Thyroid gland (tissue), 4 donors: ENCODE results near the gene BUB1B. TPM values are rescaled to one million over a fixed set of nuclear protein-coding genes. Genes with fewer than 3 reads are reported as not detected.
A peak's percentile ranks its signal among the peaks of the same experiment; 100 is the strongest.
"Not testable (repeated sequence)": the region's sequence is repeated elsewhere in the genome, so short reads cannot be mapped to it uniquely, and the experiment has no call there.

Experiments used
- DNase-seq, 2 donors: peaks; one replicate each; pipeline ENCODE4 v3.0.0-alpha.2; 2019
- H3K27ac ChIP-seq, 3 donors: fragments of 200-600 bp; sonication (generic); 1 replicate in 2 of 3; 2 replicates in 1 of 3; pipeline ENCODE4 v1.5.1; 2016 to 2019; ENCODE audit warnings: mild to moderate bottlenecking in 1 of 3, moderate library complexity in 1 of 3
- H3K27me3 ChIP-seq: fragments of 200-600 bp; sonication (generic); one replicate; pipeline ENCODE4 v1.5.1; 2019
- H3K36me3 ChIP-seq, 2 donors: fragments of 200-600 bp; sonication (generic); one replicate each; pipeline ENCODE4 v1.5.1; 2016 to 2019
- H3K4me1 ChIP-seq, 2 donors: fragments of 200-600 bp; sonication (generic); one replicate each; pipeline ENCODE4 v1.5.1; 2017 to 2019
- H3K4me3 ChIP-seq, 3 donors: fragments of 200-600 bp; sonication (generic); replicated peaks in 1 of 3; 1 replicate in 2 of 3; 2 replicates in 1 of 3; pipeline ENCODE4 v1.5.1; 2016; ENCODE audit warnings: mild to moderate bottlenecking in 1 of 3
- H3K9me3 ChIP-seq: fragments of 200-600 bp; sonication (generic); one replicate; pipeline ENCODE4 v1.5.1; 2017
- POLR2A ChIP-seq, 2 donors: fragments of 450-650 bp; IDR thresholded peaks; one replicate each; pipeline ENCODE4 v1.6.1; 2017; ENCODE audit warnings: antibody characterized with exemption in 2 of 2, mild to moderate bottlenecking in 2 of 2, moderate library complexity in 1 of 2
- WGBS, 2 donors: methylation state at CpG; one replicate each; pipeline ENCODE4 v1.1.5; 2017; 5-methylcytosine and 5-hydroxymethylcytosine counted together
- intact Hi-C: fragments of 100-400 bp; cut with DNase I; formaldehyde crosslinking; loops from one replicate; pipeline ENCODE4 v1.15.1; 2023
- total RNA-seq, 4 donors: library from RNA; depleted of rRNA; stranded (reverse); fragments of >200 nt; gene quantifications; one replicate each; pipeline ENCODE4 v1.2.3, GENCODE V29; 2016
- TF ChIP-seq, protein P1 (sequence below), 6 experiments: fragments of 200-600 bp in 3 of 6; fragments of 450-650 bp in 3 of 6; sonication (generic) in 3 of 6; IDR thresholded peaks; one replicate each; pipeline ENCODE4 v1.5.1; 2016 to 2019; ENCODE audit warnings: antibody characterized with exemption in 6 of 6, mild to moderate bottlenecking in 2 of 6, inconsistent platforms in 1 of 6, moderate library complexity in 1 of 6

Gene BUB1B, protein sequence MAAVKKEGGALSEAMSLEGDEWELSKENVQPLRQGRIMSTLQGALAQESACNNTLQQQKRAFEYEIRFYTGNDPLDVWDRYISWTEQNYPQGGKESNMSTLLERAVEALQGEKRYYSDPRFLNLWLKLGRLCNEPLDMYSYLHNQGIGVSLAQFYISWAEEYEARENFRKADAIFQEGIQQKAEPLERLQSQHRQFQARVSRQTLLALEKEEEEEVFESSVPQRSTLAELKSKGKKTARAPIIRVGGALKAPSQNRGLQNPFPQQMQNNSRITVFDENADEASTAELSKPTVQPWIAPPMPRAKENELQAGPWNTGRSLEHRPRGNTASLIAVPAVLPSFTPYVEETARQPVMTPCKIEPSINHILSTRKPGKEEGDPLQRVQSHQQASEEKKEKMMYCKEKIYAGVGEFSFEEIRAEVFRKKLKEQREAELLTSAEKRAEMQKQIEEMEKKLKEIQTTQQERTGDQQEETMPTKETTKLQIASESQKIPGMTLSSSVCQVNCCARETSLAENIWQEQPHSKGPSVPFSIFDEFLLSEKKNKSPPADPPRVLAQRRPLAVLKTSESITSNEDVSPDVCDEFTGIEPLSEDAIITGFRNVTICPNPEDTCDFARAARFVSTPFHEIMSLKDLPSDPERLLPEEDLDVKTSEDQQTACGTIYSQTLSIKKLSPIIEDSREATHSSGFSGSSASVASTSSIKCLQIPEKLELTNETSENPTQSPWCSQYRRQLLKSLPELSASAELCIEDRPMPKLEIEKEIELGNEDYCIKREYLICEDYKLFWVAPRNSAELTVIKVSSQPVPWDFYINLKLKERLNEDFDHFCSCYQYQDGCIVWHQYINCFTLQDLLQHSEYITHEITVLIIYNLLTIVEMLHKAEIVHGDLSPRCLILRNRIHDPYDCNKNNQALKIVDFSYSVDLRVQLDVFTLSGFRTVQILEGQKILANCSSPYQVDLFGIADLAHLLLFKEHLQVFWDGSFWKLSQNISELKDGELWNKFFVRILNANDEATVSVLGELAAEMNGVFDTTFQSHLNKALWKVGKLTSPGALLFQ
- total RNA-seq, result 1 to 10 TPM in 2 of 4 donors, under 1 TPM in 2; 0.20 to 3.7 (median 1.4) TPM

DNA sequence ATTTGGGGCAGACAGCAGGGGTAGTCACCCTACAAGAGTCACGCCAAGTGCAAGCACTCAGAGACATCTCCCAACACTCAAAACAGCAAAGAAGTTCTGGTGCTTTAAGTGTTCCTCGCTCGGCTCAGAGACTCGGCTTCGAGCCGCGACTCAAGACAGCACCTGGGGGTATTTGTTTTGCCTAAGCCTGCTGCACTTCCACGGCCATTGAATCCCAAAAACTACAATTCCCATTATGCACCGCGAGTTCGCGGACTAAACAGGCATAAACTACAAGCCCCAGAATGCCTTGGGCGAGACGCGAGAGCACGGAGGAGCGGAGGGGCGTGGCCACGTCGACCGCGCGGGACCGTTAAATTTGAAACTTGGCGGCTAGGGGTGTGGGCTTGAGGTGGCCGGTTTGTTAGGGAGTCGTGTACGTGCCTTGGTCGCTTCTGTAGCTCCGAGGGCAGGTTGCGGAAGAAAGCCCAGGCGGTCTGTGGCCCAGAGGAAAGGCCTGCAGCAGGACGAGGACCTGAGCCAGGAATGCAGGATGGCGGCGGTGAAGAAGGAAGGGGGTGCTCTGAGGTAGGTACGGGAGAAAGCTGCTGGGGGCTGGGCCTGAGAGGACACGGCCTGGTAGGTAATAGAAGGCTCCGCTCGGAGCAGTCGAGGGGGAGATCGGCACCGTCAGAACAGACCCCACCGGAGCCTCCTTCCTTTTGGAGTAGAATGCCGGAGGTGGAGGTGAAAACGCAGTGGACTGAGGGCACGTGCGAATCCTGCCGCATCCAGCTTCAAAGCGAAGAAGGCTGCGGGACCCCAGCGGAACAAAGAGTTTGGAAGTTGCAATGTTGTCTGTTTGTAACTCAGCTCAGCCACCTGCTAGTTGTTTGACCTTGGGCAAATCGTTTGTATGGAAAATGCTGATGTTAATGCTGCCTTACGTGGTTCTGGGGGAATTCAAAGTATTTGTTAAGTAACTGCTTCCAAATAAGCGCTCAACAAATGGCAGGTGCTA, at the start of gene BUB1B:
BUB1B (plus strand) TSS at position 381 of the 1,000 bp plus-strand sequence; CDS start at position 533, 152 bp downstream.
- Histone ChIP-seq H3K27me3 (no peaks in the 10 kb centered on the region), H3K36me3 (no peaks in the 10 kb centered on the region), H3K27ac (no peak within 1 kb of the TSS), H3K4me3 (peak within 1 kb of the TSS in 2 of 3 donors; percentile 11 to 35), H3K9me3 (no peaks in the 10 kb centered on the region), H3K4me1 (peaks cover 3 to 10% of the 10 kb centered on the region in 2 donors)
- peak; percentile 89 to 90 for DNase-seq
- WGBS, 2 donors, result 2 to 3% methylated on average over 36 to 54 of the region's 54 CpGs
- TF ChIP-seq, protein P1, sequence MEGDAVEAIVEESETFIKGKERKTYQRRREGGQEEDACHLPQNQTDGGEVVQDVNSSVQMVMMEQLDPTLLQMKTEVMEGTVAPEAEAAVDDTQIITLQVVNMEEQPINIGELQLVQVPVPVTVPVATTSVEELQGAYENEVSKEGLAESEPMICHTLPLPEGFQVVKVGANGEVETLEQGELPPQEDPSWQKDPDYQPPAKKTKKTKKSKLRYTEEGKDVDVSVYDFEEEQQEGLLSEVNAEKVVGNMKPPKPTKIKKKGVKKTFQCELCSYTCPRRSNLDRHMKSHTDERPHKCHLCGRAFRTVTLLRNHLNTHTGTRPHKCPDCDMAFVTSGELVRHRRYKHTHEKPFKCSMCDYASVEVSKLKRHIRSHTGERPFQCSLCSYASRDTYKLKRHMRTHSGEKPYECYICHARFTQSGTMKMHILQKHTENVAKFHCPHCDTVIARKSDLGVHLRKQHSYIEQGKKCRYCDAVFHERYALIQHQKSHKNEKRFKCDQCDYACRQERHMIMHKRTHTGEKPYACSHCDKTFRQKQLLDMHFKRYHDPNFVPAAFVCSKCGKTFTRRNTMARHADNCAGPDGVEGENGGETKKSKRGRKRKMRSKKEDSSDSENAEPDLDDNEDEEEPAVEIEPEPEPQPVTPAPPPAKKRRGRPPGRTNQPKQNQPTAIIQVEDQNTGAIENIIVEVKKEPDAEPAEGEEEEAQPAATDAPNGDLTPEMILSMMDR (IDR thresholded peaks at IDR 0.05), result no peak
- no peak for TF ChIP-seq POLR2A (IDR thresholded peaks at IDR 0.05)
- intact Hi-C loops, result loop anchor here (5.0 kb wide), 1 partner anchor 54 kb away; the partner anchor contains the start of gene BMF

DNA sequence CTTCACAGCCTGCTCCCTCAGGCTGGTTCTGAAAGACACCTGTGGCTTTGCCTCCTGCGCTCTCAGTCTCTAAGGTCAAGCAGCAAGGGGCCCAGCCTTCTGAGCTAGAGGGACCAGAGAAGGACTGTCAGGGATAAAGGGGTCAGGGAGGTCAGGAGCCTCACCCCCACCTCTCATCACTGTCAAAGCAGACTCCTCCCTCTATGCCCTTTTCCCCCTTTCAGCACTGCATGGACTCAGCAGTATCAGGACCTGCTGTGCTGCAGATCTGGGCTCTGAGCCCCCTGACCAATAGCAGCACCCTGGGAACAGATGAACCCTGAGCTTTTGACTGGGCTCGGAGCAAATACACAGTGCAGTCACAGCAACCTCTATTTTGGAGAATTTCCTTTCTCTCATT, 49.0 kb upstream of the BUB1B start:
- DNase-seq, result no peak

DNA sequence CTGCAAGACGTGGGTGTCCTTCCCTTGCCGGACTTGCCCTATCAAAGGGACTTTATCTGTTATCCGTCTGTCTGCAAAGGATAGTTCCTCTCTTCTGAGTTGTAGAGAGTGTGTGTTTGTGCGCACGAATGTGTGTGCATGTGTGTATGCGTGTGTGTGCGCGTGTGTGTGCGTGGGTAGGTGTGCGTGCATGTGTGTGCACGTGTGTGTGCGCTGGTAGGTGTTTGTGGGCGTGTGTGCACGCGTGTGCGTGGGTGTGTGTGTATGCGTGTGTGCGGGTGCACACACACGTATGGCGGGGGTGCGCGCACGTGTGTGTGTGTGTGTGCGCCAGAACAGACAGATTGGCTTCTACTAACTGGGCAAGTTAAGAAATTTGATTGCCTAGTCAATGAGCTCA, 48.1 kb upstream of the BUB1B start:
- Histone ChIP-seq H3K27ac (no peak overlapping the region), H3K27me3 (no peaks in the 10 kb centered on the region), H3K9me3 (no peaks in the 10 kb centered on the region), H3K4me3 (no peak overlapping the region), H3K36me3 (no peaks in the 10 kb centered on the region), H3K4me1 (peaks cover 7 to 11% of the 10 kb centered on the region in 2 donors)
- intact Hi-C loops, result no loop called here
- no peak for DNase-seq
- 82 to 83% methylated on average over 24 of the region's 24 CpGs for WGBS, 2 donors
- TF ChIP-seq POLR2A (IDR thresholded peaks at IDR 0.05), result no peak
- TF ChIP-seq, protein P1 (IDR thresholded peaks at IDR 0.05), result no peak

More for the DNA sequence above, 49.0 kb upstream of the BUB1B start:
- H3K4me3 ChIP-seq, result no peak overlapping the region
- intact Hi-C loops, result no loop called here
- H3K27ac ChIP-seq, result no peak overlapping the region
- TF ChIP-seq, protein P1 (IDR thresholded peaks at IDR 0.05), result no peak
- no peak for TF ChIP-seq POLR2A (IDR thresholded peaks at IDR 0.05)
- no peaks in the 10 kb centered on the region for H3K36me3 ChIP-seq
- H3K9me3 ChIP-seq, result no peaks in the 10 kb centered on the region
- no peaks in the 10 kb centered on the region for H3K27me3 ChIP-seq
- H3K4me1 ChIP-seq, result peaks cover 15 to 20% of the 10 kb centered on the region in 2 donors
- 74 to 93% methylated on average over 2 of the region's 2 CpGs for WGBS, 2 donors

DNA sequence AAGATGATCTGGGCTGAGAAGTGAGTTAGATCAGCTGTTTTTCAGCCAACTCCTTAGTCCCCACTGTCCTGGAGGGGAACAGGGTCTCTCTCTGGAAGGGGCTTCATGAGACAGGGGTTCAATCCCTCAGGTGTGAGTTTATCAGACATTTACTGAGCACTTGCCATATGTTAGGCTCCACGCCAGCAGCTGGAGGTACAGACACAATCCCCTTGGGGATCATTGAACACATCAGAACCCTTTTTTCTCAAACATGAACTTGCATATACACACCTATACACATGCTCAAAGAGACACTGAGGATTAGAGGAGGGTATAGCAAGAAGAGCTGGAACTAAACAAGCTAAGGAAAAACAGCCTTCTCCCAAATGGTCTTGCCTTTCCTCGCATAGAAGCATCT, 46.7 kb upstream of the BUB1B start:
- Histone ChIP-seq H3K9me3 (no peaks in the 10 kb centered on the region), H3K4me1 (peaks cover 6 to 8% of the 10 kb centered on the region in 2 donors), H3K27ac (no peak overlapping the region), H3K36me3 (no peaks in the 10 kb centered on the region), H3K4me3 (no peak overlapping the region), H3K27me3 (no peaks in the 10 kb centered on the region)
- intact Hi-C loops, result no loop called here
- no peak for DNase-seq
- WGBS, 2 donors, result 90 to 100% methylated on average over 2 of the region's 2 CpGs
- TF ChIP-seq POLR2A (IDR thresholded peaks at IDR 0.05), result no peak
- TF ChIP-seq, protein P1 (IDR thresholded peaks at IDR 0.05), result no peak

DNA sequence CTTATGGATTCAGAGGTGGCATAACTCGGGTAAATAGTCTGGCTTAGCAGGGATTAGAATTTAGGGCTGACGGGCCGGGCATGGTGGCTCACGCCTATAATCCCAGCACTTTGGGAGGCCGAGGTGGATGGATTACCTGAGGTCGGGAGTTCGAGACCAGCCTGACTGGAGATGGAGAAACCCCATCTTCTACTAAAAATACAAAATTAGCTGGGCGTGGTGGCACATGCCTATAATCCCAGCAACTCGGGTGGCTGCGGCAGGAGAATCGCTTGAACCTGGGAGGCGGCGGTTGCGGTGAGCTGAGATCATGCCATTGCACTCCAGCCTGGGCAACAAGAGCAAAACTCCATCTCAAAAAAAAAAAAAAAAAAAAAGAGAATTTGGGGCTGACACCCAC, 45.8 kb upstream of the BUB1B start:
- H3K27me3 ChIP-seq, H3K27ac ChIP-seq, H3K4me1 ChIP-seq, H3K9me3 ChIP-seq, intact Hi-C loops, DNase-seq, H3K4me3 ChIP-seq, H3K36me3 ChIP-seq: not testable (repeated sequence)
- WGBS, 2 donors, result 96 to 98% methylated on average over 14 of the region's 14 CpGs
